HG02571 (cell line): ENCODE results near the gene SLC35G1.

ENCODE experiments used
- ATAC-seq: cut with Tn5 transposase; IDR thresholded peaks from one replicate; pipeline ENCODE4 v1.9.1; 2021; ENCODE audit warnings: mild to moderate bottlenecking, moderate library complexity; ENCODE audit not compliant: unreplicated experiment

SLC35G1 gene

DNA sequence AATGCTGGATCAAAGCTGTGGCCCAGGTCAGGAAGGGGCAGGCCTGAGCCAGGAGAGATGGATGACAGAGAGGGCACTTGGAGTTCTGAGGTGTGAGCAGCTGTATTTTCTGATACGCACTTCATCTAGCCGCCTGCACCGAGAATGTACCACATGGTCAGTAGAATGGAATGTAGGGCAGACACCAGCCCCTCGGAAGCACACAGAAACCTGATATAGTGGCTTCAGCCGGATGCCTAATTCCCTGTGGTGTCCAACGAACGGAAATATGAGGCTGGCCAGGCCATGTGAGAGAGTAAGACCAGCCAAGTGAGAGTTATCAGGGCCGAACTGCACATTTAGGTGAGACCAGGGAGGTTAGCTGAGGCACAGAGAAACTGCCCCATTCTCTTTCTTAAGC is 53.3 kb downstream of the SLC35G1 start:
- no peak for ATAC-seq

DNA sequence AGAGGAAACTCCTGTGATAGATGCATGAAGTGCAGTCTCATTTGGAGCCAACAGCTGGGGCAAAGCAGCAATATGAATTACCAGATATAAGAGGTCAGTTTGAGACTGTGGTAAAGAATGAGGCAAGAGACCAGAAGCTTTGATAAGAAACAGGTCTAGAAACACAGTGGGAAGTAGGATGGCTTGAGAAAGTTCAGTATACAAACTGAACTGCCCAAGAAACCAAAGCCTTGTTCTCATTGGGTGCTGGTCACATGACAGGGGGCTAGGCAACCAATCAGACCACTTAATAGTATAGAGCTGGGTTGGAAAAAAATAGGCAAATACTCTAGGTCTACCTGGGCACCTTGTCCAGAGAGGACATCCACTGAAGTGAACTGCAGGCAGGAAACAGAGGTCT is 53.7 kb downstream of the SLC35G1 start:
- ATAC-seq = no peak

DNA sequence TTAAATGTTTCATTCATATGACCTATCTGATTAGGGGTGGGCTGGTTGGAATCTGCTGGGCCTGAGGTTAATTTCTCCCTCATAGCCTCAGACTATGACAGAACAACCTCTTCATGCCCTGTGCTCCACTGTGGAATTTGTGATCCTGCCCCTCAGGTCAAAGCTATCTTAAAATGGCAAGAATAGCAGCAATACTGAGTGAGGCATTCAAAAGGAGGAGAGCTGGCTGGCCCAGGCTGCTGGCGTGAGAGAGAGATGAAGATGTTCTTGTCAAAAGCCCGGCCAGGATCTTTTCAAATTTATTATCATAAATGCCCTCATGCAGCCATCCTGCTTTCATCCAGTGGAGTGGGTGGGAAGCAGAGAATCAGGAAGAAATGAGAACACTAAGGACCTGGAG is 58.1 kb downstream of the SLC35G1 start:
- ATAC-seq = no peak
